B cell (primary cell): ENCODE results near the gene CYP2D6. TPM values are rescaled to one million over a fixed set of nuclear protein-coding genes. Genes with fewer than 3 reads are reported as not detected.

Experiments used
- ATAC-seq: fragments of 200-7000 bp; cut with Tn5 transposase; one replicate; pipeline ENCODE4 v1.10.0; 2021; ENCODE audit warnings: low read depth, mild to moderate bottlenecking, moderate number of reproducible peaks, moderate library complexity
- CTCF ChIA-PET: fragments of 350-600 bp; sonication (Branson Sonifier 250); formaldehyde crosslinking; loops from one replicate; lab custom pipeline; 2021; ENCODE audit warnings: antibody characterized with exemption, inconsistent platforms; lab: Charles Lee
- POLR2A ChIA-PET: fragments of 350-600 bp; sonication (Branson Sonifier 250); formaldehyde crosslinking; loops from one replicate; lab custom pipeline; 2021; ENCODE audit warnings: antibody characterized with exemption; lab: Charles Lee
- DNase-seq: peaks from one replicate; pipeline ENCODE4 v3.0.0; 2013
- H2AFZ ChIP-seq: 2 replicates; pipeline ENCODE4 v1.6.1; 2012; ENCODE audit warnings: mild to moderate bottlenecking, low read depth, low read length; ENCODE audit not compliant: insufficient read depth, poor library complexity, severe bottlenecking
- H3K27ac ChIP-seq, 2 donors: 1 replicate in 1 of 2; 2 replicates in 1 of 2; pipeline ENCODE4 v1.5.1; 2012 to 2013; ENCODE audit warnings: low read length in 2 of 2, mild to moderate bottlenecking in 2 of 2, moderate library complexity in 1 of 2
- H3K27me3 ChIP-seq, 4 experiments: fragments of 200-600 bp in 1 of 4; sonication (generic) in 1 of 4; replicated peaks in 1 of 4; 1 replicate in 2 of 4; 2 replicates in 2 of 4; pipeline versions ENCODE4 v1.6.1 to v1.7.0; 2013 to 2016; ENCODE audit warnings: low read length in 3 of 4, mild to moderate bottlenecking in 2 of 4, mixed read lengths in 1 of 4, moderate library complexity in 1 of 4; ENCODE audit not compliant: insufficient read depth in 4 of 4, control insufficient read depth in 3 of 4; ENCODE audit errors: control extremely low read depth in 1 of 4
- H3K36me3 ChIP-seq, 2 experiments: replicated peaks in 1 of 2; 1 replicate in 1 of 2; 2 replicates in 1 of 2; pipeline versions ENCODE4 v1.6.1 to v1.7.1; 2013; ENCODE audit warnings: low read length in 1 of 2; ENCODE audit not compliant: insufficient read depth in 2 of 2, control insufficient read depth in 1 of 2; ENCODE audit errors: control extremely low read depth in 1 of 2, extremely low read depth in 1 of 2
- H3K4me1 ChIP-seq, 2 donors: fragments of 200-600 bp in 1 of 2; sonication (generic) in 1 of 2; 1 replicate in 1 of 2; 2 replicates in 1 of 2; pipeline versions ENCODE4 v1.5.1 to v1.6.1; 2013 to 2017; ENCODE audit warnings: low read length in 2 of 2; ENCODE audit not compliant: control insufficient read depth in 2 of 2, insufficient read depth in 2 of 2
- H3K4me2 ChIP-seq: replicated peaks from 2 replicates; pipeline ENCODE3; 2012; ENCODE audit warnings: mild to moderate bottlenecking, low read depth, low read length; ENCODE audit not compliant: poor library complexity, severe bottlenecking
- H3K4me3 ChIP-seq, 5 experiments: fragments of 200-600 bp in 1 of 5; sonication (generic) in 1 of 5; 1 replicate in 3 of 5; 2 replicates in 2 of 5; pipeline versions ENCODE4 v1.5.1 to v1.7.0; 2011 to 2016; ENCODE audit warnings: low read length in 4 of 5, mild to moderate bottlenecking in 4 of 5, low read depth in 2 of 5, control low read depth in 1 of 5, moderate library complexity in 1 of 5; ENCODE audit not compliant: insufficient read depth in 1 of 5; ENCODE audit errors: control extremely low read depth in 1 of 5, extremely low read depth in 1 of 5
- H3K79me2 ChIP-seq: fragments of 200-600 bp; sonication (generic); one replicate; pipeline ENCODE4 v1.6.0; 2016; ENCODE audit warnings: low read length; ENCODE audit not compliant: control insufficient read depth, insufficient read depth
- H3K9ac ChIP-seq: fragments of 200-600 bp; sonication (generic); 2 replicates; pipeline ENCODE4 v1.6.1; 2017; ENCODE audit warnings: mild to moderate bottlenecking, low read length, moderate library complexity
- H3K9me3 ChIP-seq, 3 donors: one replicate each; pipeline versions ENCODE4 v1.6.1 to v1.7.1; 2013; ENCODE audit warnings: low read length in 2 of 3; ENCODE audit not compliant: control insufficient read depth in 2 of 3, insufficient read depth in 1 of 3; ENCODE audit errors: control extremely low read depth in 1 of 3
- H4K20me1 ChIP-seq: 2 replicates; pipeline ENCODE4 v1.6.0; 2012; ENCODE audit warnings: mild to moderate bottlenecking, low read length; ENCODE audit not compliant: insufficient read depth, control insufficient read depth, poor library complexity, severe bottlenecking
- H3K27ac Mint-ChIP-seq: one replicate; pipeline ENCODE4 v1.8.0; 2021; ENCODE audit warnings: mixed read lengths
- H3K27me3 Mint-ChIP-seq: one replicate; pipeline ENCODE4 v1.8.0; 2021; ENCODE audit warnings: mixed read lengths
- H3K4me1 Mint-ChIP-seq: one replicate; pipeline ENCODE4 v1.8.0; 2021; ENCODE audit warnings: mixed read lengths
- H3K4me3 Mint-ChIP-seq: one replicate; pipeline ENCODE4 v1.8.0; 2021; ENCODE audit warnings: mixed read lengths
- H3K9me3 Mint-ChIP-seq: one replicate; pipeline ENCODE4 v1.8.0; 2022; ENCODE audit warnings: mixed read lengths; ENCODE audit not compliant: insufficient read depth
- EZH2 ChIP-seq: IDR thresholded peaks from 2 replicates; pipeline ENCODE4 v1.6.1; 2012; ENCODE audit warnings: borderline replicate concordance, low read depth, mild to moderate bottlenecking, moderate library complexity, low read length; ENCODE audit not compliant: insufficient read depth, poor library complexity, severe bottlenecking
- WGBS: methylation state at CpG from one replicate; pipeline ENCODE4 v1.1.5; 2013; ENCODE audit warnings: missing lambda C conversion rate; ENCODE audit not compliant: insufficient coverage; 5-methylcytosine and 5-hydroxymethylcytosine counted together
- intact Hi-C: fragments of 100-400 bp; cut with micrococcal nuclease; formaldehyde crosslinking; loops from one replicate; pipeline ENCODE4 v1.10.0; 2022
- polyA plus RNA-seq: library from polyadenylated mRNA; depleted of rRNA; stranded (reverse); fragments of >200 nt; gene quantifications from 2 replicates; pipeline ENCODE4 v1.2.3, GENCODE V29; 2012
- total RNA-seq, 2 donors: library from RNA; stranded (reverse); fragments of 120-200 nt in 1 of 2; gene quantifications; 1 replicate in 1 of 2; 2 replicates in 1 of 2; pipeline versions ENCODE4 v1.2.3 to v1.2.4, GENCODE V29; 2013 to 2022
- TF ChIP-seq, protein P1 (sequence below): fragments of 200-600 bp; IDR thresholded peaks from one replicate; pipeline ENCODE4 v1.8.0; 2022; ENCODE audit warnings: antibody characterized with exemption, mild to moderate bottlenecking

The CYP2D6 gene
- total and polyA plus RNA-seq, 2 donors (not counting 1 experiment from before 2014, with no cell fraction given) = 3.1 to 3.9 TPM

DNA sequence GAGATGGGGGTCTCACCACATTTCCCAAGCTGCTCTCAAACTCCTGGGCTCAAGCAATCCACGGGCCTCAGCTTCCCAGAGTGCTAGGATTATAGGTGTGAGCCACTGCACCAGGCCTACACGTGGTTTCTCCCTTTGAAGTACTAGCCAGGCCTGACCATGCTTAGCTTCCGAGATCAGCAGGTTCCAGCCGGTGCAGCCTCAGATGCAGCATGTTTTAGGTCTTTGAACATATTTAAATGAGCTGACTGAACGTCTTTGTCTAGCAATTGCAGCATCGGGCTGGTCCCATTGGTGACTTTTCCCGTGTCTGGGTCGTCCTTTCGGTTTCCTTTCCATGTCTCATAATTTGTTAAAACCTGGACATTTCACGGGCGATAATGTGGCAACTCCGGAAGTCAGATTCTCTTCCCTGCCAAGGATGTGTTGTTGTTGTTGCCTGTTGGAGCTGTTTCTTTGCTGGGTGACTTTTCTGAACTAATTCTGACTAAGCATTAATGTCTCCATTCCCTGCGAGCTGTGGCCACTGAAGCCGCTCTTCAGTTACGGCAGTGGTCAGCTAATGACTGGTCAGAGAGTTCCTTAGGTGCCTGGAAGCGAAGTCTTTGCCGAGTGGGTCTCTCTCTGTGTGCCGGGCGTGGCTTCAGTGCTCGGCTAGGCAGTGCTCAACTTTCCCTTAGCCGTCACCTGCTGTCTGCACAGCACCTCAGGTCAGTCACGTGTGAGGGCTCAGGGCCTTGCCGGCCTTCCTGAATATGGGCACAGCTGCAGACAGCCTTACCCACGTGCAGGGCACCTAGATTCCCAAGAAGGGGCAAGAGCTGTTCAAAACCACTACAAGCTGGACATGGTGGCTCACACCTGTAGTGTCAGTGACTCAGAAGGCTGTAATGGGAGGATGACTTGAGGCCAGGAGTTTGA is 3.8 kb upstream of the CYP2D6 start:
- Mint-ChIP-seq H3K4me3 (no peak overlapping the region), H3K27ac (no peak overlapping the region), H3K27me3 (no peaks in the 10 kb centered on the region), H3K9me3 (no peaks in the 10 kb centered on the region), H3K4me1 (no peaks in the 10 kb centered on the region)
- H3K79me2 ChIP-seq = no peaks in the 10 kb centered on the region
- H3K9me3 ChIP-seq = no peaks in the 10 kb centered on the region
- no peak for DNase-seq
- H3K36me3 ChIP-seq = no peaks in the 10 kb centered on the region
- TF ChIP-seq EZH2 = no peak
- TF ChIP-seq, protein P1, sequence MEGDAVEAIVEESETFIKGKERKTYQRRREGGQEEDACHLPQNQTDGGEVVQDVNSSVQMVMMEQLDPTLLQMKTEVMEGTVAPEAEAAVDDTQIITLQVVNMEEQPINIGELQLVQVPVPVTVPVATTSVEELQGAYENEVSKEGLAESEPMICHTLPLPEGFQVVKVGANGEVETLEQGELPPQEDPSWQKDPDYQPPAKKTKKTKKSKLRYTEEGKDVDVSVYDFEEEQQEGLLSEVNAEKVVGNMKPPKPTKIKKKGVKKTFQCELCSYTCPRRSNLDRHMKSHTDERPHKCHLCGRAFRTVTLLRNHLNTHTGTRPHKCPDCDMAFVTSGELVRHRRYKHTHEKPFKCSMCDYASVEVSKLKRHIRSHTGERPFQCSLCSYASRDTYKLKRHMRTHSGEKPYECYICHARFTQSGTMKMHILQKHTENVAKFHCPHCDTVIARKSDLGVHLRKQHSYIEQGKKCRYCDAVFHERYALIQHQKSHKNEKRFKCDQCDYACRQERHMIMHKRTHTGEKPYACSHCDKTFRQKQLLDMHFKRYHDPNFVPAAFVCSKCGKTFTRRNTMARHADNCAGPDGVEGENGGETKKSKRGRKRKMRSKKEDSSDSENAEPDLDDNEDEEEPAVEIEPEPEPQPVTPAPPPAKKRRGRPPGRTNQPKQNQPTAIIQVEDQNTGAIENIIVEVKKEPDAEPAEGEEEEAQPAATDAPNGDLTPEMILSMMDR = no peak
- WGBS = 88% methylated on average over 23 of the region's 24 CpGs
- no peak for ATAC-seq
- H3K27me3 ChIP-seq = peaks cover 0 to 5% (median 0%) of the 10 kb centered on the region in 4 experiments
- POLR2A ChIA-PET = no interaction called here
- no peak overlapping the region for H3K27ac ChIP-seq
- H3K4me1 ChIP-seq = no peaks in the 10 kb centered on the region
- H2AFZ ChIP-seq = no peak overlapping the region
- H3K9ac ChIP-seq = no peak overlapping the region
- intact Hi-C loops = no loop called here
- no peak overlapping the region for H3K4me2 ChIP-seq
- H3K4me3 ChIP-seq = no peak overlapping the region
- no peaks in the 10 kb centered on the region for H4K20me1 ChIP-seq
- CTCF ChIA-PET = interaction anchor here (0.8 kb wide), 1 partner anchor 119 kb away, joined by 3 read pairs; no protein-coding TSS in a partner anchor

DNA sequence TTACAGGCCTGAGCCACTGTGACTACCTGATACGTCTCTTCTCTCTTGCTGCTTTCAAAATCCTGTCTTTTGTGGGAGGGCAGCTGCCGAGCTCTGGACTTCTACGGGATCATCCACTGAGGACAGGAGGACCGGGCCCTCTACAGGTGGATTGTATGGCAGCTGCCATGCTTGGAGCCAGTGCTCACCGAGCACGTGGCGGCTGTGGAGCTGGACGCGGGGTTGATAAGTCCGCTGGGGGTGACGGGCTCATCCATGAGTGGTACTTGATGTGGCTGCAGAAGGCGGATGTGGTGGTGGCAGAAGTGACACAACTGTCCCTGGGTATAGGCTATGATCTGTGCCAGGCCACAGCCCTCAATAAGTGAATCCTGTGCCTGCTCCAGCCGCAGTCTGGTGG is 1.8 kb upstream of the CYP2D6 start:
- peaks cover 0 to 5% (median 0%) of the 10 kb centered on the region in 4 experiments for H3K27me3 ChIP-seq
- no peak overlapping the region for H3K4me2 ChIP-seq
- H3K9me3 ChIP-seq = no peaks in the 10 kb centered on the region
- Mint-ChIP-seq H3K27ac (no peak overlapping the region), H3K4me3 (no peak overlapping the region), H3K27me3 (no peaks in the 10 kb centered on the region), H3K4me1 (no peaks in the 10 kb centered on the region), H3K9me3 (no peaks in the 10 kb centered on the region)
- no peak overlapping the region for H2AFZ ChIP-seq
- H3K79me2 ChIP-seq = no peaks in the 10 kb centered on the region
- ChIA-PET POLR2A (interaction anchor here (0.7 kb wide), 1 partner anchor 352 kb away, joined by 3 read pairs; no protein-coding TSS in a partner anchor), CTCF (no interaction called here)
- H3K4me3 ChIP-seq = no peak overlapping the region
- H3K9ac ChIP-seq = no peak overlapping the region
- no peaks in the 10 kb centered on the region for H3K4me1 ChIP-seq
- no peak overlapping the region for H3K27ac ChIP-seq
- no peaks in the 10 kb centered on the region for H4K20me1 ChIP-seq
- TF ChIP-seq EZH2 = no peak
- TF ChIP-seq, protein P1 = no peak
- H3K36me3 ChIP-seq = no peaks in the 10 kb centered on the region
- intact Hi-C loops = no loop called here
- DNase-seq (no peak), ATAC-seq (no peak)
- 89% methylated on average over 12 of the region's 13 CpGs for WGBS
